Activated CD8-positive, alpha-beta memory T cell treated with anti-CD3 and anti-CD28 coated beads for 1 hour (primary cell): ENCODE measurements around the gene TMEM245.

Experiments
- DNase-seq, 2 donors: peaks; one replicate each; pipeline ENCODE4 v3.0.0-alpha.2; 2020; ENCODE audit warnings: low read depth in 1 of 2; ENCODE audit errors: extremely low read depth in 1 of 2

Gene TMEM245

GRCh38 chr9:109107402-109108240 is 12.1 kb downstream of the TMEM245 start:
- no peak for DNase-seq

DNA sequence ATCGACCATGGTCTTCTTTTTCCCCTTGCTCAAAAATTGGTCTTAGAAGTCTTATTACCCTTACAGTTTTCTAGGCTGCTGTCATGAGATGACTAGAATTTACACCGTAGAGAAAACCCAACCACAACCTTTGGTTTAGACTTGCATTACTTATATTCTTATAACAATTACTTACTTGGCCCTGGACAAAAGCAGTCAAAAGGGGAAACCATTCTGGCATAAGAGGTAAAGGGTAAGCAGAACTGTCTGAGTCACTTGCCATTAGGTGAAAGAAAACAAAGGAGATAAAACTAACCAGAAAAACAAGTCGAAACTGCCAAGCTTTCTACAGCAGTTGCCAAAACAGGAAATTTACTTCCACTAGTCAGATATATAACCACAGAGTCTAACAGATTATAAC is 17.9 kb downstream of the TMEM245 start:
- DNase-seq: no peak

DNA sequence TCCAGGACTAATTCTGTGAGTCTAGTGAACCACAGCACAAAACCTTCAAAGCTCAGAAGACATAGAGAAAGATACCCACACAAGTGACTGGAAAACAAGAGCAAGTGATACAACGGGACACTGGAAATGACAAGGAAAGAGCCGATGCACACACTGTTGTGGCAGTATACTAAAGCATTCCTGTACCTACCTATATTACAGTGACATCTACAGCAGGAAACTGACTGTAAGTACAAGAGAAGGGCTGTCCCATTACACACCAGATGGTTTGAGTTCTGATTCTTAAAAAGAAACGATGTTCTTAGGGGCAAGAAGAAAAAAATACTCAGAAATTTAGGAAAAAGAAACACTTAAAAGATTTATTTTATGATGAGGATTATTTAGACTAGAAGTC is 18.5 kb downstream of the TMEM245 start:
- no peak for DNase-seq

DNA sequence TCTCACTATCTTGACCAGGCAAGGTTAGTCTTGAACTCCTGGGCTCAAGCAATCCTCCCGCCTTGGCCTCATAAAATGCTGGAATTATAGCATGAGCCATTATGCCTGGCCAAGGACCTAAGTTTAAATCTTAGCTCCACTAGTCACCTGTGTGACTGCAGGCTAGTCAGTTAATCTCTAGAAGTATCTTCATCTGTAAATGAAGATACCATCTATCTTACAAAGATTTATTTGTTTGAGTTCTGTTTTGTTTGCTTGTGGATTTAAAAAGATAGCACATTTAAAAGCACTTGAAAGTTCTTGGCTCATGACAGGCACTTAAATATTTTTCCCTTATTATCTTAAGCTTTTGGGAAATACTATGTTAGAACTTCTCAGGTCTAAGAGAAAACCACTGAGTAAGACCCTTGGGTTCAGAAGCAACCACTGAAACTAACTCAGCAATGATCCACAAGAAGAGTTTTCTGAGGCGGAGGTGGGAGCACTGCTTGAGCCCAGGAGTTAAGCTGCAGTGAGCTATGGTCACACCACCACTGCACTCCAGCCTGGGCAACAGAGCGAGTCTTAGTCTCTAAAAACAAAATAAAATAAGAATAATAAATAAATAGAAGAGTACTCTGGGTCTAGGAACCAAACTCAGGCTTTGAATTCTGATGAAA is 19.1 kb downstream of the TMEM245 start:
- no peak for DNase-seq

DNA sequence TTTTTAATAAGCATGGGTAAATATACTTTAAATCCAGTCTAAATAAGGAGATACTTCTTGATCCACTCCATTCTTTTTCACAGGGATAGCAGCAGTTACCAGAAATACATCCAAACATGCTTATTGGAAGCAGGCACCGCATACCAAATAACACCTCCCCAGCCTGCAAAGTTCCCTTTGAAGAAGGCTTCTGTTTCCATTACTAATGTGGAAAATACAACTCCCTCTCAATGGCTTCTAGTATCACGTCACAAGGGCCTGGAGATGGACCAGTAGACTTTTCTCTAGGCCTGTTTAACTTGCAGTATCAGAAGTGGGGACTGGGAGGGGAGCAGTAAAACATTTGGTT is 20.8 kb downstream of the TMEM245 start:
- DNase-seq: no peak

- no peak for DNase-seq
Measured at GRCh38 chr9:109098171-109098959, 21.4 kb downstream of the TMEM245 start.

GRCh38 chr9:109097146-109097545 is 22.6 kb downstream of the TMEM245 start:
- no peak for DNase-seq

- DNase-seq: no peak
Measured at GRCh38 chr9:109095321-109095720, 24.4 kb downstream of the TMEM245 start.

DNA sequence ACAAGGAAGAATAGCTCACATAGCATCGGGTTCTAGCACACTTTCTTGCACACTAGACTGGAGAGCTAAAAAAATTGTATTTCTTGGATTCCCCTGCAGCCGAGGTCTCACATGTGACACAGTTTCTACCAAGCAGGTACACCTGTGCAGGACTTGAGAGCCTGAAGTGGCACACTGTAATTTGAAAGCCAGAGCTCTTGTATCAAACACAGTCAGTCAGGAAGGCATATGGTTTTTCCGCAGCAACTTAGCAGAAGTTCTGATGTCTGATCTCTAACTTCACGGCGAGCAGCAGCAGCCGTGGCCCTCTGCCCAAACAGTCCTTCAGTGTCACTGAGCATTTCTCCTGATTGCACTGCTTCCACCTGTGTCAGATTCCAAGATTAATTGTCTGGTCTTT is 25.5 kb downstream of the TMEM245 start:
- no peak for DNase-seq

GRCh38 chr9:109092587-109092986 is 27.2 kb downstream of the TMEM245 start:
- DNase-seq: no peak

GRCh38 chr9:109092051-109092580 is 27.6 kb downstream of the TMEM245 start:
- DNase-seq: no peak

- DNase-seq: no peak
Measured at GRCh38 chr9:109088221-109088620, 31.5 kb downstream of the TMEM245 start.

- no peak for DNase-seq
Measured at GRCh38 chr9:109087795-109088194, 32.0 kb downstream of the TMEM245 start.

DNA sequence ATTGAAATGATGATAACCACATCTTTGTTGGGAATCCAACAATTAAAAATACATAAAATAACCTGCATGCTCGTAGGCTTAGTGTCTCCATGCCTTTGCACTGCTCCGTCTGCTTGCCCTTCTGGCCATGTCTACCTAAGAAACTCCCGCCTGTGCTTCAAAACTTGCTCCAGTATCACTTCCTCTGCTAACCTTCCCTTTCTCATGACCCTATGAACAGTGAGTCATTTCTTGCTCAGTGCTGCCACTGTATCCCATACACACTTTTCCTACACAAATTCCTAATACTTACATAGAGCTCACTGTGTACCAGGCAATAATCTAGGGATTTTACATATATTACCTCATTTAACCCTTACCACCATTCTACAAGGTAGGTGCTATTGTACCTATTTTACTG is 33.5 kb downstream of the TMEM245 start:
- DNase-seq: no peak

DNA sequence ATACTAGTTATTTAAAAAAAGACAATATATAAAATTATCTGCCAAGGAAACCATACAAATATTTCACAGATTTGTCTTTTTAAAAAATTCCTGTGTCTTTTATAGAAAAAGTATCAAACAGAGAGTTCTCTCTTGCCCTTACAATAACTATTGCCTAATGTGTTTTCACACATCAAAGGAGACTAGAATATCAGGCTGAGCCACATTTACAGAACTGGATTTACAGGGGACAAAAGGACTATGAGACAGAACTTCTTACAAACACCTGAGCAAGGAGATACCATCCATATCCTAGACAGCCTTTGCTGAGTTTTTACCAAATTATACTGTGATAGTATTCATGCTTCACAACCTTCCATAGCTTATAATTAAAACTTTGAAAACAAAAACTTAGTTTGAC is 34.2 kb downstream of the TMEM245 start:
- no peak for DNase-seq

GRCh38 chr9:109083813-109084405 is 35.8 kb downstream of the TMEM245 start:
- DNase-seq: no peak

DNA sequence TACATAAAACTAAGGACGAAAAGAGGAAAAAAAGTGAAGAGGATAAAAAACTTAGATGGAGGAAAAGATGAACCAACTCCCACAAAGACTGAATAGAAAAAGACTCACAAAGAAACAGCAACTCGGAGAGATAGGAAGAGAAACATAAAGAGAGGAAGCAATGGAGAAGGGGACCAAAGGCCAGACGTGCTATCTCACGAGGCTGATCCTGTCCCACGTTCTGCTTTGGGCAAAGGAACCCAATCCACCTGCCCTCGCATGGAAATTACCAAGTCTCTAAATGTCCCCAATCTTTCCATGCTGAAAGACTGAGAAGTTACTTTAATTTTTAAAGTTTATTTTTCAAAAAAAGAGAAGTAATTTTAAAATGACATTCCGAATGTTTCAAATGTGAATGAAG is 36.6 kb downstream of the TMEM245 start:
- DNase-seq: no peak

GRCh38 chr9:109082091-109082620 is 37.6 kb downstream of the TMEM245 start:
- DNase-seq: no peak

DNA sequence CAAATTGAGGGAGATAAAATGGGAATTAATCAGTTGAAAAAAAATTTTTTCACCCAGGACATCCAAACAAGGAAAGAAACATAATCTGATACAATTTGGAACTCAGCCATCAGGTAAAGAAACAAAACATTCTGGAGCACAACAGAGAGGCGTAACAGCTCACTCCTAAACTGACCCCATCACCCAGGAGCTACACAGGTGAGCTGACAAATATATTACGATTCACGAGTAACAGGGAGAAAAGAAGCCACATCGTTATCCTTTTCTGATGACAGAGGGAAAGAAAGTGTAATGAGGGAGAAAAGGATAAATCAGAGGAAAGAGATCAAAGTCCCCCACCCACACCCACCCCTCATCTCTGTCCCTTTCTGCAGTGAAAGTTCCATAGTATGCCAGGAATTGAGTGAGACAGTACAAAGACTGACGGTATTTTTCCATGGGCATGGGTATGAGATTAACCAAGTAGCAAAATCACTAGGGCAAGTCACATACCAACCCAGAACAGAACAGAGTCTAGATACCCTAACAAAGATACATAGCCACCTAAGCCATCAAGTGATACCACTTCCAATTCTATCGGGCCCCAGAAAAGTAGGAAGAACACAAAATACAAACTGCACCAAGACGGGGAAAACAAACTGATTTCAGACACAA is 45.4 kb downstream of the TMEM245 start:
- no peak for DNase-seq

DNA sequence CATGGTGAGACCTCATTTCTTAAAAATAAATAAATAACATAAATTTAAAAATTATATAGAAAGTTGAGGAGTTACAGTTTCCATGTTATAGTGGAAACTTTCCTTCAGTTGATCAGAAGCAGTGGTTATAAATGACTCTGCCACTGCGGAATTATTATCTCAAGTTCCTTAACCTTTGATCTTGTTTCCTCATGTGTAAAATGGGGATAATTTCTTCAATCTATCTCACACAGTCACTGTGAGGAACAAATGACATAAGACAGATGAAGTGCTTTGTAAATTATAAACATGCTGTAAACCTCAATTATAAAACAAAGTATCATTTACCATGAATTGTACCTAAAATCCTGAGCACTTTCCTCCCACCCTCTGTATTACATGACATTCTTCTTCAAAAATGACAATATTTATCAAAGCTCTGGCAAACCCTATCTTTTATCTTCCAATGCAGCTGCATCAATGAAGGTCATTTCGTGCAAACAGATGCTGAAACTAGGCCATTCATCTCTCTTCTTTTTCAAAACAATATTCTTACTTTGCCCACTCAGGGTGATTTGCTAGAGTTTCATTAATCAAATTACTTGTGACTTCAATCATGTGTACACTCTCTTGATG is 46.8 kb downstream of the TMEM245 start:
- no peak for DNase-seq
